Suprapubic skin (tissue), 4 donors: ENCODE measurements around the gene GAK.

Source experiments
- CTCF ChIP-seq, 2 donors: fragments of 200-600 bp in 1 of 2; fragments of 450-650 bp in 1 of 2; sonication (generic) in 1 of 2; IDR thresholded peaks; one replicate each; pipeline ENCODE4 v1.5.1; 2016 to 2019; ENCODE audit warnings: antibody characterized with exemption in 2 of 2, mild to moderate bottlenecking in 1 of 2, moderate library complexity in 1 of 2
- EP300 ChIP-seq: sonication (generic); formaldehyde crosslinking; IDR thresholded peaks from one replicate; pipeline ENCODE4 v1.6.1; 2017; ENCODE audit warnings: antibody characterized with exemption
- POLR2A ChIP-seq, 2 donors: fragments of 450-650 bp; IDR thresholded peaks; one replicate each; pipeline ENCODE4 v1.6.1; 2017; ENCODE audit warnings: antibody characterized with exemption in 2 of 2, mild to moderate bottlenecking in 2 of 2, moderate library complexity in 2 of 2
- POLR2AphosphoS5 ChIP-seq, 3 donors: sonication (generic); formaldehyde crosslinking; IDR thresholded peaks; one replicate each; pipeline ENCODE4 v1.6.1; 2017; ENCODE audit warnings: antibody characterized with exemption in 3 of 3

GRCh38 chr4:900073-900472 is 32.0 kb downstream of the GAK start:
- TF ChIP-seq CTCF (IDR thresholded peaks at IDR 0.05) (no peak), POLR2AphosphoS5 (IDR thresholded peaks at IDR 0.05) (no peak), EP300 (no peak), POLR2A (IDR thresholded peaks at IDR 0.05) (no peak)
